Hematopoietic multipotent progenitor cell treated with erythropoietin and hydrocortisone succinate and interleukin-3 and kit ligand, for 17 days (in vitro differentiated cells): ENCODE data around the gene CARD11.

Source experiments
- DNase-seq: peaks from one replicate; pipeline ENCODE4 v3.0.0-alpha.2; 2015; ENCODE audit warnings: low spot score

The CARD11 gene

DNA sequence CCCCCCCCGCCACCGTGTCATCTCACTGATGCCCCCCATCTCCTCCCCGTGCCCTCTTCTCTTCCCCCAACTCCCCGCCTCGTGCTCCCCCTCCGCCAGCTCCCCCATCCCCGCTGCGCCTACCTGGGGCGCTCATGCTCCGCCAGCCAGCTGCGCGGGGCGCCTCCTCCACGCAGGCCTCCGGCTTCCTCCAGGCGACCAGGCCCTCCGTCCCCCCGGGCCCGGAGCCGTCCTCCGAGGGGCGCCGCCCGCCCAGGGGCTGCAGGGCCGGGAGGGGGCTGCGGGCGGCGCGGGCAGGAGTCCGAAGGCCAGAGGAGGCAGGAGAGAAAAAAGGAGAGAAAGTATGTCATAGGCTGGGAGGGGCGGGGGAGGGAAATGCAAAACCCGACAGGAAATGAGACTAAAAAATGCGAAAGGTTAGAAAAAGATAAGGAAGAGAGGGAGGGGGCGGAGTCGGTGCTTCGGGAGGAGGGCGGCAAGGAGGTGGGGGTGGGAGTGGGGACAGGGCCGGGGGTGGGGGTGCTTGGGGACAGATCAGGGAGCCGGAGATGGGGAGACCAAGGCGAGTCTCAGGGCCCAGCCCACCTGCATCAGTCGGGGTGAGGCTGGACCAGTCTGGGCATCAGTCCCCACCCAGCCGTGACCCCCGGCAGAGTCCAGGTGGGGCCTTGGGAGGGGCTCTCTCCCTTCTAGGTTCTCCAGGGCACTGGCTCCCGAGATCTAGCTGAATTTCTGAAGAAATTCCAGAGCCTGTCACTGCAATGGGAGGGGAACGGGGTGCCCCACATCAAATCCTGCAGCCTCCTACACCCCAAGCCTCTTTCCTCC, at the start of gene CARD11:
CARD11 (minus strand) TSS at position 324 of the 828 bp plus-strand sequence. CDS start 85,361 bp downstream, outside the sequence.
- no peak for DNase-seq

DNA sequence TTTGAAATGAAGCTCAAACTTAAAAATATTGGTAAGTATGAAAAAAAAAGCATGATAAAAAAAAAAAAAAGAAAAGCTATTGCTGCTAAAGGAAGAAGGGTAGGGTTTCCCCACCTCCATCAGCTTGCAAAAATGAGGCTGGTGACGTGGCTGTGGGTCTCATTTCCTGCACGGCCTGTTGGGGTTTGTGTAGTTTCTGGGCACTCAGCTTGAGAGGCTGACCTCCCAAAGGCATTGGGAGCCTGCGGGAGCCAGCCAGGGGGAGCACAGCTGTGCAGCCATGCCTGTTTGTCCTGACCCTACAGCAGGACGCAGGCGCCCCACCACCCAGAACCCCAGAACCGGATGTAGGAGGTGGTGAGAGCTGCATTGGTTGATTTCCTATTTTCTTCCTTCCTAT, 48.8 kb upstream of the CARD11 start:
- DNase-seq: no peak

DNA sequence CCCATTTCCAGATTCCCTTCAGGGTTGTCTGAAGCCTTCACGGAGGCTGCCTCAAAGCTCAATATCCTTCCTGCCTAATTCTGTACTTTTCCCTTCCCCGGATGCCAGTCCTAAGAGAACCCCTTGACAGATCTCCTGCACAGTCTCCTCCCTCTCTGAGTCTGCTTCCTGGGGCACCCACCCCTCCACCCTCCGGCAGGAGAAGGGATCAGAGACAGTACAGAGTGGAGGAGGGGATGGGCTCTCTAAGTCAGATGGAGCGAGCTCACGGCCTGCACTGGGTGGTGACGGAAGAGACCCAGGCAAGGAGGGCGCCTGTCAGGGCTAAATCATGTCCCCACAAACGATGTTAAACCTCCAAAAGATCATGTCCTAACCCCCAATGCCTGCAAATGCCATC, 48.0 kb upstream of the CARD11 start:
- no peak for DNase-seq

DNA sequence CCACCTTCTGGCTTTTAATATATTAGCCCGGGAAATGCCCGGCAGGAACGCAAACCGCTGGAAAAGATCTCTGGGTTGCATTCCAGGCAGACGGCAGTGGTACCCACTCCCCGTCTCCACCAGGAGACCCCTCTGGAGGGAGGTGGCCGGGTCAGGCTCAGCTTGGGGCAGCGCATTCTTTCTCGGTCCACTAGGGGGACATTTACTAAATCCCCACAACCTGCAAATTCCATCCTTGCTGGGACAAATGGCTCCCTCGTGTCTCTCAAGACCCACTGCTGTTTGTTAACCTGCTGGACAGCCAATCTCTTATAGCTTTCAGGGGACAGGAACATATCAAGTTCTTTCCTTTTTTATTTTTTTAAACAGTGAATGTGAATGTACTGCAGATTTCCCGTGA, 45.8 kb upstream of the CARD11 start:
- no peak for DNase-seq

DNA sequence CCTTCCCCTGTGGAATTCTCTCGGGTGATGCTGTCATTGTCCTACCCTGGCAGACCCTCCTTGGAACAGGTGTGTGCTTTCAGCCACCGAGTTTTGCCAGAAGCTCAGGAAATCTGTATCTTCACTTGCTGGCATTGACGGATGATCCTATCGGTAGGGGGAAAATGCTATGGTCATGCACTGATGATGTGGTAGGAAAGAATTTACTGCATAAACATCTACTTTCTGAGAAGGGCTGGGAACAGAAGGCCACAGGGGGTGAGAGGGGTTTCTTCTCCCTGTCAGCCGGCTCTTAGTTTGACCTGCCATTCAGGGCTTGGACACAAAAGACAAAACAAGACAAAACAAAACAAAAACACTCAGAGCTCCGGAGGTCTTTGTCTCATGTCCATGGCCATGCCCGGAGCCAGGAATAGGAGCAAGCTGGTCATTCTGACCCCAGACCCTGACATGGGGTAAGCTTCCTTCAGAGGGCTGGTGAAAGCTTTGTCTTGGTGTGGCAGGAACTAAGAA, 43.6 kb upstream of the CARD11 start:
- no peak for DNase-seq

DNA sequence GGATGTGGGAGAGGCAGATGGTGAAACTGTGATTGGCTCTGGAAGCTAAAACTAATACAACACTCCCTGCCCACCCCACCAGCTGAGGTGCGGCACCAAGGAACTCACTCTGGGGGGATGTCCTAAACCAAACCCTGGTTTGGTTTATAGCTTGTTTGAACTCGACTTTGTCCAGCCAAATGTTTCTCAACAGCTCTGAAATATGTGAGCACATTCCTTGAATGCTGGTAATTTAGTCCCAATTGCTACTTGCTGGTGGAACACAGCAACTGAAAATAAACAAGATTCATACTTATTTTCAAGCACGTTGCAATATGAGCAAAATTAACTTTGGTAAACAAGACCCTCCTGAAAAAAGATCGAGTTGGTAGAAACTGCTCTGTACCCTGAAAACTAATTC, 39.7 kb upstream of the CARD11 start:
- no peak for DNase-seq

DNA sequence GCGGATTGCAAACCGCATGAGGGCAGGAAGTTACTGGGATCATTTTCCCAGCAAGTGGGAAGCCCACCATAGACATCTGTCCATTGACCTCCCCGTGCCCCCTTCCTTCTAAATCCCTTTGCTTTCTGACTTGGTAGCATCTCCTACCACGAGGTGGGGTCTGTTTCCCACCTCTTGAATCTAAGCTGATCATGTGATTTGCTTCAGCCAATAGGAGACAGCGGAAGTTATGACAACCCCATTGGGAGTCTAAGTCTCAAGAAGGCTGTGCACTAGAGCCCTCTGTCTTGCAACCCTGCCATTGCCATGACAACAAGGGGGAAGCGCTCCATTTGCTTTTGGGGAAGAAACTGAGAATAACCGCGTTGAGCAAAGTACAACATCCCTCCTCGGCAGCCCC, 39.2 kb upstream of the CARD11 start:
- DNase-seq: no peak

DNA sequence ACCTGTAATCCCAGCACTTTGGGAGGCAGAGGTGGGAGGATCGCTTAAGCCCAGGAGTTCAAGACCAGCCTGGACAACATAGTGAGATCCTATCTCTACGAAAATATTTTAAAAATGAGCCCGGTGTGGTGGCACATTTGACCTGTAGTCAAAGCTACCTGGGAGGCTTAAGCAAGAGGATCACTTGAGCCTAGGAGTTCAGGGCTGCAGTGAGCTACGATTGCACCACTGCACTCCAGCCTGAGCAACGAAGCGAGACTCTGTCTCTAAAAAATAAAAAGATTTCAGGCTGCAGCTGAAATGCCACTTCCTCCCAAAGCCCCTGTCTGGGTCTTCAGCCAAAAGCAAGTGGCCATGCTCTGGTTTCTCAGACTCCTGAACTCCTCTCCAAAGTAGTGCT, 38.7 kb upstream of the CARD11 start:
- no peak for DNase-seq

DNA sequence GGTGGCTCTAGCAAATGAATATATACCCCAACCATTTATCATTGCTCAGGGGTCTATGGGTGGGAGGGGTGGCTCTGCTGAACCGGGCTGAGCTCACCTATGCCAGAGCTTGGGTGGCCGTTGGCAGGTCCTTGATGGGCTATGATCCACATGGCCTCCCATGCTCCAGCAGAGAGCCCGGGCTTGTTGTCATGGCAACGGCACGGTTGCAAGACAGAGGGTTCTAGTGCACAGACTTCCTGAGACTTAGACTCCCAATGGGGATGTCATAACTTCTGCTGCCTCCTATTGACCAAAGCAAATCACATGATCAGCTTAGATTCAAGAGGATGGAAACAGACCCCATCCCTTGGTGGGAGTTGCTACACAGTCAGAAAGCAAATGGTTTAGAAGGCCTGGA, 36.4 kb upstream of the CARD11 start:
- DNase-seq: no peak

DNA sequence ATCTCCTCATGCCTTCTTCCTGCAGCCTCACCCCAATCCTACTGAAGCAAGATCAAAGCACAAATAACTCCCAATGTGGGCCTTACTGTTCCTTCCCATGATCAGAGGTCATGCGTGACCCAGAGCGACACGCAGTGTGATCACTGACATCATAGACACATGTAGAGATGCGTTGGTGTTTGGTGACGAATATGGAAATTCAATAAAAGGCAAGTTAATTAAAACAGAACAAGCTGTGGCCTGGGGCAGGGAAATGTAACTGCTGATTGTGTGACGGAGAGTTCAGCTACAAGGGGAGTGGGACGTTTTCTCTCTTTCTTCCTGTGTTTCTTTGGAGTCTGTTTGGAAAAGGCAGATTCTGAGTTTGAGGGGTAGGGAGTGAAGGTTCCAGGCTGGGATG, 34.8 kb upstream of the CARD11 start:
- no peak for DNase-seq

DNA sequence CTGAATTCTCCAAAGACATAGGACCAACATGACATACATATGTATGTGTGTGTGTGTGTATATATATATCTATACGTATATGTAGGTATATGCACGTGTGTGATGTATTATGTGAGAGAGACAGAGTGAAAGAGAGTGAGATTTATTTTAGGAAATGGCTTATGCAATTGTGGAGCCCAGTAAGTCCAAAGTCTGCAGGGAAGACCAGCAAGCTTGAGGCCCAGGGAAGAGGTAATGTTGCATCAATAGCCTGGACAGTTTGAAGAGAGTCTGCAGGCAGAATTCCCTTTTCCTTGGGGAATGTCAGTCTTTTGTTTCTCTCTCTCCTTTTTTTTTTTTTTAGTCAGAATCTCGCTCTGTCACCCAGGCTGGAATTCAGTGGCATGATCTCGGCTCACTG, 33.0 kb upstream of the CARD11 start:
- DNase-seq: no peak

DNA sequence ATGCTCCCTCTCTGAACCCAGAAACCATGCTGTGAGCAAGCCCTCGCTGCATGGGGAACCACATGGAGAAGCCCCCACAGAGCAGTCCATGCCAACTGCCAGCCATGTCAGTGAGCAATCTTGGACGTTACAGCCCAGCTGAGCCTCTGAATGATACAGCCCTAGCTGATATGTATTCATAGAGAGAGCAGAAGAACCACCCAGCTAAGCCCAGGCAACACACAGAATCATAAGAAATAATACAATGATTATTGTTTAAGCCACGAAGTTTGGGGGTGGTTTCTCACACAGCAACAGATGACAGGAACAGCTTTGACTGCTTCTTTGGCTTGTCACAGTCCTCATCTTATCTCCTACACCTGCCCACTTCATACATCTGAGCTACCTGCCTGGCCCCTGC, 32.5 kb upstream of the CARD11 start:
- DNase-seq: no peak

DNA sequence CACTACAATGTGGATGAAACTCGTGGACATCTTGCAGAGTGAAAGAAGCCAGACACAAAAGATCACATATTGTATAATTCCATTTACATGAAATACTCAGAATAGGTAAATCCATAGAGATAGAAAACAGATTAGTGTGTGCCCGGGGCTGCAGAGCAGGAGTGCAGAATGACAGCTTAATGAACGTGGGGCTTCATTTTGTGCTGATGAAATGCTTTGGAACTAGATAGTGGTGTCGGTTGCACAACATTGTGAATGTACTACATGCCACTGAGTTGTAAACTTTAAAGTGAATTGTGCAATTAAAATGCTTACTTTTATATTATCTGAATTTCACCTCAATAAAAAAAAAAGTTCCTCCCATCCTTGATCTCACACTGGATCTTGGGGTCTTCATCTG, 31.8 kb upstream of the CARD11 start:
- DNase-seq: no peak

DNA sequence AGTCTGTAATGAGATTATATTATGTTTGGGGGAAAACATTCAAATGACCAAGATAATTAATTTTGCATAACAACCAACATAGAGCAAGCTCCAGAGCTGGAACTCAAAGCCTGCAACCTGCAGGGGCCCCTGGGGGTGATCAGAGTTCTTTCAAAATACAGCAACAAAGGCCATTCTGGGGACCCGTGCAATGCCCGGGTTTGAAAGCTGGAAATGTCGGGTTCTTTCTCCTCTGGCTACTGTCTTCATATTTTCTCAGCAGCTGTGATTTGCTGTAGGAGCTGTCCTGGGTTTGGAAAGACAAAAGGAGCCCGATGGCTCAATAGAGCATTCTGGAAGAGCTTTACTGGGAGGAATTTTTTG, 30.8 kb upstream of the CARD11 start:
- no peak for DNase-seq

DNA sequence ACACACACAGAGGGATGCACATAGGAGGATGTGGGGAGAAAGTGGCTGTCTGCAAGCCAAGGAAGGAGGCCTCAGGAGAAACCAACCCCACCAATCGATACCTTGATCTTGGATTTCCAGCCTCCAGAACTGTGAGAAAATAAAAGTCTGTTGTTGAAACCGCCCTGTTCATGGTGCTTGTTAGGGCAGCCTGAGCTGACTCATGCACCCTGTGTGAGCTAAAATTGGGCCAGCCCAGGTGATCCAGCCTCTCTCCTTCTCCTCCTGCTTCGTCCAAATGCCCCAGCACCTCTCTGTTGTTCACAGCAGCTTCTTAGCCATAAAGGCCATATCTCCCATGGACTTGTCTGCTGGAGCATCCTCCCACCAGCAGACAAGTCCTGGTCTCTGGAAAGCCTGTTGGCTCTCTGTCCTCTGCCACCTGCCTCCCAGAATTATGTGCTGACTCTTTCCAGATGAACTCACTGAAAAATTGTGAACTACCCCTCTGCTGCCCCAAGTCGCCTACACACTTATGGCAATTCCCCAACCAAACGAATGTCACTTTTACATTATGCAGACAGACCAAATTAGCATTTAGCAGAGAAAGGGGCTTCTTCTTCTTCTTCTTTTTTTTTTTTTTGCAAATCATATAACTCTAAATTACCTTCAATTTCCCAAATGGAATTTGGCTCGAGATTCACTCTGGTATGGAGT, 30.2 kb upstream of the CARD11 start:
- no peak for DNase-seq

DNA sequence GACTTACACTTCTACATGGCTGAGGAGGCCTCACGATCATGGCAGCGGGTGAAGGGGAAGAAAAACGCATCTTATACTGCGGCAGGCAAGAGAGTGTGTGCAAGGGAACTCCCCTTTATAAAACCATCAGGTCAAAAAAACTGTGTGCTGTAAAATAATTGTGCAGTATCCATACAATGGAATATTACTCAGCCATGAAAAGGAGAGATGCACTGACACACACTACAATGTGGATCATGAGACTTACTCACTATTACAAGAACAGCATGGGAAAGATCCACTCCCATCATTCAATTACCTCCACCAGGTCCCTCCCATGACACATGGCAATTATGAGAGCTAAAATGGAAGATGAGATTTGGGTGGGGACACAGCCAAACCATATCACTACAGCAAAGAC, 27.2 kb upstream of the CARD11 start:
- no peak for DNase-seq

DNA sequence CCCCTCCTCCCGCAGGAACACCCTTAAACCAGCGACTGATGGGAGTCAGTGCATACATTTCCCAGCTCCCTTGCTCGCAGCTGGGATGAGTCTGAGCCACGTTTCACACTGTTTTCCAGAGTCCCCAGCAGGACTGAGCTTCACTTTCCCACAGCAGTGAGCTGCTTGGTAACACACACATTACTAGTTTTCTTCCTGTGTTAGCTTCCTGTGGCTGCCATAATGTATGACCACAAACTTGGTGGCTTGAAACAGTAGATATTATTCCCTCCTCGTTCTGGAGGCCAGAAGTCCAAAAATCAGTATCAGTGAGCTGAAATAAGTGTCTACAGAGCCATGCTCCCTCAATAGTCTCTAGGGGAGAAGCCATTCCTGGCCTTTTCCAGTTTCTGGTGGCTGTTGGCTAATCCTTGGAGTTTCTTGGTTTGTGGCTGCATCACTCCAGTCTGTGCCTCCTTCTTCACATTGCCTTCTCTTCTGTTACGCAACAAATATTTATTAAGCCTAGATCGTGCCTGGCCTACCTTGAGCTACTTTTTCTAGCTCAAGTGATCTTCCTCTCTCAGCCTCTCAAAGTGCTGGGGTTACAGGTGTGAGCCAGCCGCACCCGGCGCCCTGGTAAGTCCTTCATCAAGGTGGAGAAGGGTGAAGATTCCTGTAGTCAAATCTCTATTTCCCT, 26.2 kb upstream of the CARD11 start:
- no peak for DNase-seq

DNA sequence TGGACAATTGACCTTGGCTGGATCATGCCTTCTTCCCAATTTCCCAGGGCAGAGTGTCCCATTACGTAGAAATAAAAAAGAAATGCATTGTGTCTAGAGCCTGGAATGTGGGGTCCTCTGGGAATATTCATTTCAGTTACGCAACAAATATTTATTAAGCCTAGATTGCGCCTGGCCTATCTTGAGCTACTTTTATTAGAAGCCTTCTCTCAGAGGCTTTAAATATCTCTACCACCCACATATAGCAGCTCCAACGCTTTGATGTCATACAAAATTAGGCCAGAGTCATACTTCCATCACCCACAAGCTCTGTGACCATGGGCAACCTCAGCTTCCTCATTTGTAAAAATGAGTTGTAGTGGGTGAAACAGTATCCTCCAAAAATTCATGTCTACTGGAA, 24.9 kb upstream of the CARD11 start:
- no peak for DNase-seq

DNA sequence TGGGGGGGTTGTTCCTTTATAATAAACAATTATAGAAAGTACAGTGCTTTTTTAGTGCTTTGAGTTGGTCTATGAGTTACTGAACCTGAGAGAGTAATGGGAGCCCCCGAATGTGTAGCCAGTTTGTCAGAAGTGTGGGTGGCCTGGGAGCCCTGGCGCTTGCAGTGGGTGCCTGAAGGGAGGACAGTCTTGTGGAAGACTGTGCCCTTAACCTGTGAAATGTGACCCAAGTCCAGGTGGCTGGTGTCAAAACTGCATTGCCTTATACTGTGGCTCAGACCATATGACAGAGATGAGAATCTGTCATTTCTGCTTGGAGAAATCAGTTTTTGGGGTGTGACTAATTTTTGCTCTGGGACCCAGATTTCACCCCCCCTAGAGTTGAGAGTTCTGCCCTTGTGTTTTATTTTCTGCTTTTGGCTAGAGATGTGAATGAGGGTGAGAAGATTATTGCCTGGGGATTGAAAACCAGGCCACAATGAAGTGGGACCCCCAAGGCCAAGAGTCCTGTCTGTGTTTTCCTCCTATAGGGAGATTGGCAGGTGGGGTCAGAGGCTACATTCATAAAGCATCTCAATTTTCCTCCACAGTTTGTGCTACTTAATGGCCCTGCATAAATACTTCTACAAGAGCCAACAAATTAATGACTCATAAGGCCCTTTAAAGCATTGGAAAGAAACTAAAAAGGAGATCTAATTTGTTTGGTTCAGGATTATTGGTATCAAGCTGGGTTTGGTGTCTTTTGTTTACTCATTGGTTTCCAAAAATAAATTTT, 24.1 kb upstream of the CARD11 start:
- no peak for DNase-seq

DNA sequence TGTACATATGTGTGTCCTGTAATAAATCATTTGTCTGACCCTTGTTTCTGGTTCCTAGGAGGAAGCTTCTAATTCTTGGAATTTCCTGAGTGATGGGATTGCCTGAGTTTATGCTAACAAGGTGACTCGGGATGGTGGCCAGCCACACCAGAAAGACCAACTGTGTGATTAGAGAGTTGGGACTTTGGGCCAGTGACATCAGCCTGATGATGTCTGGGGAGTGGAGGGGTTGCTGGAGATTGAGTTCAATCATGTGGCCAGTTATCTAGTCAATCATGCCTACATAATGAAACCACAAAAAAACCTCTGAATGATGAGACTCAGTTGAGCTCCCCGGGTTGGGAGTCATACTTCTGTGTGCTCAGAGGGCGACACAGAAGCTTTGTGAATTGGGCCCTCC, 23.5 kb upstream of the CARD11 start:
- no peak for DNase-seq

DNA sequence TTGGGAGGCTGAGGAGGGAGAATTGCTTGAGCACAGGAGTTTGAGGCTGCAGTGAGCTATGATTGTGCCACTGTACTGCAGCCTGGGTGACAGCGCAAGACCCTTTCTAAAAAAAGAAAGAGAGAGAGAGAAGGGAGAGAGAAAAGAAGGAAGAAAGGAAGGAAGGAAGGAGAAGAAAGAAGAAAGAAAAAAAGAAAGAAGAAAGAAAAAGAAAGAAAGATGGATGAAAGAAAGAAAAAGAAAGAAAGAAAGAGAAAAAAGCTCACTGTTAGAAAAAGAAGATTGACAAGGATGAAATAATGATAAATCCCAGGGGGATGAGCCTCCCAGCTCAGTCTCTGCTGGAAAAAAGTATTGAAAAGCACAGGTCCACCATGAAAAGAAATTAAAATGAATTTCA, 22.8 kb upstream of the CARD11 start:
- no peak for DNase-seq

DNA sequence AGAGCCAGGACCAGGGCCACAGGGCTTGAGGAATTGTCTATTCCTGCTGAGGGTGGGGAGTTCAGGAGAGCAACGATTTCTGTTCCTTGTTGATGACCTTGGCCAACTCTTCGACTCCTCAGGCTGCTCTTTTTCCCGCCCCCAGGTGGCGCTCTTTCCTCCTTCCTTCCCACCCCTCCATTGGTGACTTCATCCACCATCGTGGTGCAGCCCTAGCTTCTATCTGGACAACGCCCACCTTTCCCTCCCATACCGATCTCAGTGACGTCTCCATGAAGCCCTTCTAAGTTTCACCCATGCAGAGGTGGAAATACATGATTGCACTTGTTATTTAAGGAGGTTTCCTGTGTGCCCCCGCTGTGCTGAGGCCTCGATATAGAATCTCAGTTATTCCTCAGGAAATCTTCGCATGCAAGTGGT, 22.1 kb upstream of the CARD11 start:
- DNase-seq: peak; percentile 13
